H1 (cell line): Measurements from ENCODE around the gene TMPRSS15. TPM values are rescaled to one million over a fixed set of nuclear protein-coding genes. Genes with fewer than 3 reads are reported as not detected.

ENCODE experiments used
- CTCF ChIA-PET: fragments of 300-600 bp; sonication (Branson Sonifier 250); formaldehyde crosslinking; loops from one replicate; lab custom pipeline; 2021; ENCODE audit not compliant: partially characterized antibody; lab: Charles Lee
- POLR2A ChIA-PET: fragments of 300-600 bp; sonication (Branson Sonifier 250); formaldehyde crosslinking; loops from one replicate; lab custom pipeline; 2021; ENCODE audit warnings: inconsistent platforms; ENCODE audit not compliant: partially characterized antibody; lab: Charles Lee
- DNase-seq, 2 experiments: peaks; one replicate each; pipeline versions ENCODE4 v3.0.0 to v3.0.0-alpha.2; 2010 to 2022; ENCODE audit warnings: low spot score in 2 of 2, low read depth in 1 of 2, mixed read lengths in 1 of 2
- FAIRE-seq: peaks from 2 replicates; lab custom pipeline; 2011; peaks lifted over from hg19 to GRCh38; lab: Jason Lieb, UNC
- H2AFZ ChIP-seq: 2 replicates; pipeline ENCODE4 v1.8.1; 2012; ENCODE audit warnings: low read length, inconsistent platforms
- H2AK5ac ChIP-seq: 2 replicates; pipeline ENCODE4 v1.6.1; 2013; ENCODE audit warnings: low read depth, low read length
- H2BK120ac ChIP-seq: replicated peaks from 2 replicates; pipeline ENCODE3; 2013; ENCODE audit warnings: low read depth, low read length, inconsistent platforms
- H2BK12ac ChIP-seq: 2 replicates; pipeline ENCODE4 v1.6.1; 2013; ENCODE audit warnings: low read depth, low read length
- H2BK15ac ChIP-seq: 2 replicates; pipeline ENCODE4 v1.6.1; 2013; ENCODE audit warnings: low read length
- H2BK20ac ChIP-seq: 2 replicates; pipeline ENCODE4 v1.6.1; 2013; ENCODE audit warnings: low read length
- H2BK5ac ChIP-seq: 2 replicates; pipeline ENCODE4 v1.6.1; 2013; ENCODE audit warnings: low read depth, low read length
- H3K14ac ChIP-seq: 2 replicates; pipeline ENCODE4 v1.6.1; 2013; ENCODE audit warnings: inconsistent platforms; ENCODE audit not compliant: insufficient read length
- H3K18ac ChIP-seq: 2 replicates; pipeline ENCODE4 v1.6.1; 2013; ENCODE audit warnings: low read length; ENCODE audit errors: extremely low read depth
- H3K23ac ChIP-seq: 2 replicates; pipeline ENCODE4 v1.6.1; 2013; ENCODE audit warnings: inconsistent platforms; ENCODE audit not compliant: insufficient read length
- H3K23me2 ChIP-seq: 2 replicates; pipeline ENCODE4 v1.6.1; 2013; ENCODE audit warnings: low read depth, low read length
- H3K27ac ChIP-seq: 2 replicates; pipeline ENCODE4 v1.6.1; 2011; ENCODE audit warnings: low read depth, low read length, inconsistent platforms
- H3K27me3 ChIP-seq, 4 experiments: replicated peaks in 1 of 4; 1 replicate in 1 of 4; 2 replicates in 3 of 4; pipeline versions ENCODE4 v1.6.1 to v1.8.1; 2011 to 2013; ENCODE audit warnings: low read length in 3 of 4, mild to moderate bottlenecking in 3 of 4, inconsistent platforms in 2 of 4, mixed read lengths in 2 of 4, moderate library complexity in 1 of 4; ENCODE audit not compliant: control insufficient read depth in 3 of 4, insufficient read depth in 3 of 4; ENCODE audit errors: extremely low read depth in 1 of 4
- H3K36me3 ChIP-seq, 4 experiments: 2 replicates each; pipeline versions ENCODE4 v1.6.1 to v1.8.1; 2011 to 2013; ENCODE audit warnings: mild to moderate bottlenecking in 4 of 4, low read length in 3 of 4, moderate library complexity in 2 of 4, control low read depth in 1 of 4, inconsistent platforms in 1 of 4; ENCODE audit not compliant: insufficient read depth in 4 of 4, control insufficient read depth in 2 of 4
- H3K4ac ChIP-seq: replicated peaks from 2 replicates; pipeline ENCODE3; 2013; ENCODE audit warnings: low read length, low read depth, mixed read lengths, inconsistent platforms; ENCODE audit not compliant: insufficient read length
- H3K4me1 ChIP-seq, 4 experiments: replicated peaks in 1 of 4; 1 replicate in 1 of 4; 2 replicates in 3 of 4; pipeline versions ENCODE4 v1.6.1 to v1.8.1; 2011 to 2013; ENCODE audit warnings: low read length in 3 of 4, inconsistent platforms in 2 of 4, mixed read lengths in 1 of 4; ENCODE audit not compliant: insufficient read depth in 4 of 4, control insufficient read depth in 3 of 4
- H3K4me2 ChIP-seq, 2 experiments: 2 replicates each; pipeline versions ENCODE4 v1.6.1 to v1.8.1; 2011 to 2013; ENCODE audit warnings: low read depth in 2 of 2, low read length in 2 of 2, control low read depth in 1 of 2, inconsistent platforms in 1 of 2, mild to moderate bottlenecking in 1 of 2; ENCODE audit not compliant: insufficient read depth in 1 of 2
- H3K4me3 ChIP-seq, 4 experiments: fragments of 200-600, 300-600 bp in 1 of 4; sonication (generic), shearing (Covaris generic), sonication (Bioruptor Twin) in 1 of 4; 2 replicates each; pipeline versions ENCODE4 v1.5.1 to v1.8.1; 2011 to 2016; ENCODE audit warnings: low read length in 4 of 4, low read depth in 3 of 4, control low read depth in 2 of 4, inconsistent platforms in 2 of 4, mild to moderate bottlenecking in 2 of 4, mixed read lengths in 1 of 4, moderate library complexity in 1 of 4; ENCODE audit not compliant: insufficient read depth in 2 of 4; ENCODE audit errors: extremely low read depth in 1 of 4
- H3K56ac ChIP-seq: replicated peaks from 2 replicates; pipeline ENCODE3; 2013; ENCODE audit warnings: low read depth, mild to moderate bottlenecking, mixed read lengths, low read length, inconsistent platforms; ENCODE audit not compliant: insufficient read length
- H3K79me1 ChIP-seq: 2 replicates; pipeline ENCODE4 v1.6.1; 2013; ENCODE audit warnings: low read depth, low read length, control low read depth
- H3K79me2 ChIP-seq, 2 experiments: 2 replicates each; pipeline versions ENCODE4 v1.6.1 to v1.8.1; 2012 to 2013; ENCODE audit warnings: low read length in 2 of 2, mild to moderate bottlenecking in 2 of 2, inconsistent platforms in 1 of 2; ENCODE audit not compliant: insufficient read depth in 2 of 2, control insufficient read depth in 1 of 2
- H3K9ac ChIP-seq, 4 experiments: replicated peaks in 1 of 4; 1 replicate in 1 of 4; 2 replicates in 3 of 4; pipeline versions ENCODE4 v1.6.1 to v1.8.1; 2011 to 2013; ENCODE audit warnings: low read depth in 3 of 4, low read length in 3 of 4, control low read depth in 2 of 4, mild to moderate bottlenecking in 2 of 4, moderate library complexity in 2 of 4, inconsistent platforms in 1 of 4; ENCODE audit errors: extremely low read depth in 1 of 4
- H3K9me3 ChIP-seq, 2 experiments: 2 replicates each; pipeline versions ENCODE4 v1.6.1 to v1.8.1; 2012 to 2013; ENCODE audit warnings: mild to moderate bottlenecking in 2 of 2, moderate library complexity in 2 of 2, control low read depth in 1 of 2, inconsistent platforms in 1 of 2, low read depth in 1 of 2, low read length in 1 of 2, mixed read lengths in 1 of 2; ENCODE audit not compliant: insufficient read depth in 2 of 2
- H4K20me1 ChIP-seq, 2 experiments: replicated peaks in 1 of 2; 2 replicates each; pipeline versions ENCODE3 to v1.8.1; 2011 to 2013; ENCODE audit warnings: inconsistent platforms in 2 of 2, low read length in 2 of 2, mild to moderate bottlenecking in 1 of 2; ENCODE audit not compliant: insufficient read depth in 2 of 2, control insufficient read depth in 1 of 2
- H4K5ac ChIP-seq: 2 replicates; pipeline ENCODE4 v1.6.1; 2013; ENCODE audit warnings: low read length, low read depth, mixed read lengths, inconsistent platforms; ENCODE audit not compliant: insufficient read length
- H4K8ac ChIP-seq: 2 replicates; pipeline ENCODE4 v1.8.0; 2013; ENCODE audit warnings: mild to moderate bottlenecking, moderate library complexity, low read length, inconsistent platforms; ENCODE audit not compliant: insufficient read depth; ENCODE audit errors: extremely low read depth
- H4K91ac ChIP-seq: replicated peaks from 2 replicates; pipeline ENCODE3; 2013; ENCODE audit warnings: low read length, mixed read lengths, inconsistent platforms; ENCODE audit not compliant: insufficient read length
- ASH2L ChIP-seq: fragments of 200-600, 300-600 bp; sonication (generic); IDR thresholded peaks from one replicate; pipeline ENCODE4 v1.7.1; 2017; ENCODE audit warnings: low read length
- BACH1 ChIP-seq: IDR thresholded peaks from 2 replicates; pipeline ENCODE4 v1.6.1; 2012; ENCODE audit warnings: low read length, improper control_type of control experiment
- CTBP2 ChIP-seq: IDR thresholded peaks from 2 replicates; pipeline ENCODE4 v1.7.0; 2011; ENCODE audit warnings: borderline replicate concordance, mild to moderate bottlenecking, moderate library complexity, mixed read lengths, low read length; ENCODE audit not compliant: insufficient read depth, insufficient read length
- CTCF ChIP-seq, 3 experiments: IDR thresholded peaks; 1 replicate in 2 of 3; 2 replicates in 1 of 3; pipeline versions ENCODE4 v1.5.1 to v1.6.1; 2011; ENCODE audit warnings: low read length in 3 of 3, mild to moderate bottlenecking in 3 of 3, inconsistent platforms in 2 of 3, low read depth in 1 of 3, moderate library complexity in 1 of 3; ENCODE audit not compliant: insufficient read depth in 1 of 3; ENCODE audit errors: control extremely low read depth in 1 of 3
- FOSL1 ChIP-seq: IDR thresholded peaks from 2 replicates; pipeline ENCODE4 v1.6.1; 2011; ENCODE audit warnings: mild to moderate bottlenecking, low read depth, low read length, moderate library complexity; ENCODE audit not compliant: insufficient read depth
- POLR2A ChIP-seq, 2 experiments: IDR thresholded peaks; 1 replicate in 1 of 2; 2 replicates in 1 of 2; pipeline ENCODE4 v1.6.1; 2011; ENCODE audit warnings: low read depth in 2 of 2, low read length in 2 of 2, mild to moderate bottlenecking in 2 of 2; ENCODE audit errors: control extremely low read depth in 1 of 2
- RAD21 ChIP-seq, 2 experiments: IDR thresholded peaks in 1 of 2; conservative IDR thresholded peaks in 1 of 2; 2 replicates each; pipeline ENCODE4 v1.6.1; 2011; ENCODE audit warnings: low read depth in 2 of 2, low read length in 2 of 2, improper control_type of control experiment in 1 of 2, inconsistent platforms in 1 of 2, mild to moderate bottlenecking in 1 of 2, moderate library complexity in 1 of 2
- RFX5 ChIP-seq: IDR thresholded peaks from 2 replicates; pipeline ENCODE4 v1.6.1; 2011; ENCODE audit warnings: low read depth, low read length, improper control_type of control experiment, borderline replicate concordance
- SAP30 ChIP-seq: fragments of 300-600 bp; sonication (generic); IDR thresholded peaks from 2 replicates; pipeline ENCODE4 v1.7.1; 2012; ENCODE audit warnings: low read length, moderate library complexity, mild to moderate bottlenecking, inconsistent platforms; ENCODE audit not compliant: insufficient read depth, insufficient replicate concordance
- SIN3A ChIP-seq, 2 experiments: IDR thresholded peaks in 1 of 2; conservative IDR thresholded peaks in 1 of 2; 2 replicates each; pipeline ENCODE4 v1.6.1; 2011 to 2012; ENCODE audit warnings: low read length in 2 of 2, improper control_type of control experiment in 1 of 2, low read depth in 1 of 2, mild to moderate bottlenecking in 1 of 2
- SP4 ChIP-seq: IDR thresholded peaks from 2 replicates; pipeline ENCODE4 v1.6.1; 2012; ENCODE audit warnings: low read length, inconsistent platforms
- ZNF274 ChIP-seq: IDR thresholded peaks from 2 replicates; pipeline ENCODE4 v1.7.0; 2012; ENCODE audit warnings: low read length, borderline replicate concordance; ENCODE audit errors: extremely low read depth
- WGBS, 2 experiments: shearing (Covaris generic) in 1 of 2; methylation state at CpG; one replicate each; pipeline versions ENCODE4 v1.1.6 to v1.1.7; 2013 to 2015; ENCODE audit warnings: low lambda C conversion rate in 2 of 2, mixed read lengths in 2 of 2, inconsistent platforms in 1 of 2, low coverage in 1 of 2, missing lambda C conversion rate in 1 of 2; ENCODE audit not compliant: insufficient replicate concordance in 2 of 2, insufficient coverage in 1 of 2, insufficient read length in 1 of 2; ENCODE audit errors: extremely low coverage in 1 of 2, missing lambda C conversion rate in 1 of 2; 5-methylcytosine and 5-hydroxymethylcytosine counted together
- polyA plus RNA-seq, 7 experiments: library from polyadenylated mRNA; depleted of rRNA in 3 of 7; stranded (reverse) in 5 of 7; unstranded in 2 of 7; fragments of >200 nt in 5 of 7; fragments of 200-250 nt in 2 of 7; gene quantifications; 1 replicate in 5 of 7; 2 replicates in 1 of 7; 4 replicates in 1 of 7; pipeline versions ENCODE4 v1.2.1 to v1.2.3, GENCODE V29; 2011 to 2013; ENCODE audit warnings: missing spikeins in 2 of 7, mixed read lengths in 2 of 7
- total RNA-seq: library from RNA; stranded (reverse); fragmentation: NEBNext Ultra II Directional; extraction: Animal tissue kit (Norgen Biotek cat#: 25700); gene quantifications from 2 replicates; pipeline ENCODE4 v1.2.1, GENCODE V29; 2021

TMPRSS15 gene
- total and polyA plus RNA-seq, 2 of the 8 experiments (the other 6 are each of a cell fraction or from before 2014, with no cell fraction given): not detected

- no peak overlapping the region for H3K27ac ChIP-seq
- no peaks in the 10 kb centered on the region for H3K79me2 ChIP-seq
- no peak overlapping the region for H3K4me2 ChIP-seq
- H2BK120ac ChIP-seq: no peak overlapping the region
- no peak overlapping the region for H3K23ac ChIP-seq
- no peak overlapping the region for H4K8ac ChIP-seq
- no peak overlapping the region for H3K9ac ChIP-seq
- no peak overlapping the region for H3K56ac ChIP-seq
- H3K27me3 ChIP-seq: no peaks in the 10 kb centered on the region
- H3K14ac ChIP-seq: no peak overlapping the region
- H2BK15ac ChIP-seq: no peak overlapping the region
- H2AK5ac ChIP-seq: no peak overlapping the region
- no peak overlapping the region for H2BK20ac ChIP-seq
- H4K91ac ChIP-seq: no peak overlapping the region
- no peak overlapping the region for H2AFZ ChIP-seq
- FAIRE-seq: no peak
- H2BK5ac ChIP-seq: no peak overlapping the region
- H3K79me1 ChIP-seq: no peaks in the 10 kb centered on the region
- H3K36me3 ChIP-seq: no peaks in the 10 kb centered on the region
- H3K9me3 ChIP-seq: peaks cover 0 to 3% of the 10 kb centered on the region in 2 experiments; a peak in 1 of 4 replicates
- no peaks in the 10 kb centered on the region for H3K4me1 ChIP-seq
- ChIA-PET CTCF (no interaction called here), POLR2A (no interaction called here)
- no peak for DNase-seq
- no peak overlapping the region for H3K4ac ChIP-seq
- no peak overlapping the region for H3K18ac ChIP-seq
- H3K4me3 ChIP-seq: no peak overlapping the region
- H4K5ac ChIP-seq: no peak overlapping the region
- H2BK12ac ChIP-seq: no peak overlapping the region
- H3K23me2 ChIP-seq: no peaks in the 10 kb centered on the region
- 93% methylated on average over 5 of the region's 5 CpGs; no CpG with 5 or more reads in 1 of the 2 experiments for WGBS, 2 experiments
- H4K20me1 ChIP-seq: no peaks in the 10 kb centered on the region
- no peak for TF ChIP-seq POLR2A (IDR thresholded peaks at IDR 0.05; ENCODE audit: control extremely low read depth in 1 of 2, low read depth in 2 of 2, low read length in 2 of 2)
- no peak for TF ChIP-seq SP4
- no peak for TF ChIP-seq ASH2L
- no peak for TF ChIP-seq ZNF274
- no peak for TF ChIP-seq CTCF (IDR thresholded peaks at IDR 0.05; ENCODE audit: control extremely low read depth in 1 of 3, insufficient read depth in 1 of 3, low read depth in 1 of 3, low read length in 3 of 3)
- no peak for TF ChIP-seq SIN3A (conservative IDR thresholded peaks at IDR 0.05 in 1 of 2, IDR thresholded peaks at IDR 0.05 in 1 of 2; ENCODE audit: low read depth in 1 of 2, low read length in 2 of 2)
- no peak for TF ChIP-seq BACH1
- no peak for TF ChIP-seq FOSL1
- no peak for TF ChIP-seq RAD21 (IDR thresholded peaks at IDR 0.05 in 1 of 2, conservative IDR thresholded peaks at IDR 0.05 in 1 of 2; ENCODE audit: low read depth in 2 of 2, low read length in 2 of 2)
- no peak for TF ChIP-seq SAP30
- TF ChIP-seq CTBP2: no peak
- no peak for TF ChIP-seq RFX5
Observed at GRCh38 chr21:18398843-18399242, 4.7 kb downstream of the TMPRSS15 start.
